HAP-1 (cell line): ENCODE results near the gene ZDHHC8.

Experiments
- DNase-seq, 2 experiments: peaks; one replicate each; pipeline ENCODE4 v3.0.0-alpha.2; 2016 to 2020; ENCODE audit warnings: low spot score in 2 of 2
- H3K27me3 ChIP-seq: fragments of 250-450 bp; sonication (Bioruptor Pico); 2 replicates; pipeline ENCODE4 v1.5.1; 2020; ENCODE audit warnings: low read depth, mild to moderate bottlenecking, moderate library complexity
- H3K36me3 ChIP-seq: fragments of 250-450 bp; sonication (Bioruptor Pico); replicated peaks from 2 replicates; pipeline ENCODE4 v1.5.1; 2020; ENCODE audit warnings: mild to moderate bottlenecking
- H3K4me1 ChIP-seq: fragments of 250-450 bp; sonication (Bioruptor Pico); 2 replicates; pipeline ENCODE4 v1.5.1; 2020; ENCODE audit warnings: mild to moderate bottlenecking
- H3K4me3 ChIP-seq: fragments of 250-450 bp; sonication (Bioruptor Pico); 2 replicates; pipeline ENCODE4 v1.5.1; 2020; ENCODE audit warnings: mild to moderate bottlenecking, moderate library complexity
- H3K9me3 ChIP-seq: fragments of 250-450 bp; sonication (Bioruptor Pico); 2 replicates; pipeline ENCODE4 v1.5.1; 2020; ENCODE audit warnings: mild to moderate bottlenecking, moderate library complexity
- in situ Hi-C: fragments of 300-500 bp; cut with MboI; formaldehyde crosslinking; loops from 3 replicates; pipeline ENCODE4 v1.14.3; 2020; ENCODE audit warnings: low sequenced_read_pairs, inconsistent platforms, mixed read lengths

The ZDHHC8 gene, protein sequence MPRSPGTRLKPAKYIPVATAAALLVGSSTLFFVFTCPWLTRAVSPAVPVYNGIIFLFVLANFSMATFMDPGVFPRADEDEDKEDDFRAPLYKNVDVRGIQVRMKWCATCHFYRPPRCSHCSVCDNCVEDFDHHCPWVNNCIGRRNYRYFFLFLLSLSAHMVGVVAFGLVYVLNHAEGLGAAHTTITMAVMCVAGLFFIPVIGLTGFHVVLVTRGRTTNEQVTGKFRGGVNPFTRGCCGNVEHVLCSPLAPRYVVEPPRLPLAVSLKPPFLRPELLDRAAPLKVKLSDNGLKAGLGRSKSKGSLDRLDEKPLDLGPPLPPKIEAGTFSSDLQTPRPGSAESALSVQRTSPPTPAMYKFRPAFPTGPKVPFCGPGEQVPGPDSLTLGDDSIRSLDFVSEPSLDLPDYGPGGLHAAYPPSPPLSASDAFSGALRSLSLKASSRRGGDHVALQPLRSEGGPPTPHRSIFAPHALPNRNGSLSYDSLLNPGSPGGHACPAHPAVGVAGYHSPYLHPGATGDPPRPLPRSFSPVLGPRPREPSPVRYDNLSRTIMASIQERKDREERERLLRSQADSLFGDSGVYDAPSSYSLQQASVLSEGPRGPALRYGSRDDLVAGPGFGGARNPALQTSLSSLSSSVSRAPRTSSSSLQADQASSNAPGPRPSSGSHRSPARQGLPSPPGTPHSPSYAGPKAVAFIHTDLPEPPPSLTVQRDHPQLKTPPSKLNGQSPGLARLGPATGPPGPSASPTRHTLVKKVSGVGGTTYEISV

DNA sequence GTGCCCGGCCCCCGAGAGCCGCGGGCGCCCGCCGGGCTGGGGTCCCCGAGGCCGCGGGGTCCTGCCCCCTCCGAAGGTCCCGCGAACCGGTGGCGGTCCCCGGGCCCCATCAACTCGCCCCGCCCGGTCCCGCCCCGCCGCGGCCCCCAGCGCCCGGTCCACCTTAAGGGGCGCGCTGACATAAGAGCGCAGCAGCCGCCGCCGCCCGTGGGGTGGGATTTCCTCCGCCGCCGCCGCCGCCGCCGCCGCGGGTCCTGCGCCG lies at the start of gene ZDHHC8:
Gene ZDHHC8 (plus strand): TSS at position 208 of the 262 bp plus-strand sequence. CDS start 144 bp downstream, outside the sequence.
- DNase-seq, result peak in 1 of 2 experiments; percentile 59
- Histone ChIP-seq H3K4me1 (no peaks in the 10 kb centered on the region), H3K4me3 (peak within 1 kb of the TSS; percentile 61), H3K27me3 (no peaks in the 10 kb centered on the region), H3K9me3 (no peaks in the 10 kb centered on the region), H3K36me3 (peaks cover 10% of the 10 kb centered on the region)
- in situ Hi-C loops, result no loop called here

DNA sequence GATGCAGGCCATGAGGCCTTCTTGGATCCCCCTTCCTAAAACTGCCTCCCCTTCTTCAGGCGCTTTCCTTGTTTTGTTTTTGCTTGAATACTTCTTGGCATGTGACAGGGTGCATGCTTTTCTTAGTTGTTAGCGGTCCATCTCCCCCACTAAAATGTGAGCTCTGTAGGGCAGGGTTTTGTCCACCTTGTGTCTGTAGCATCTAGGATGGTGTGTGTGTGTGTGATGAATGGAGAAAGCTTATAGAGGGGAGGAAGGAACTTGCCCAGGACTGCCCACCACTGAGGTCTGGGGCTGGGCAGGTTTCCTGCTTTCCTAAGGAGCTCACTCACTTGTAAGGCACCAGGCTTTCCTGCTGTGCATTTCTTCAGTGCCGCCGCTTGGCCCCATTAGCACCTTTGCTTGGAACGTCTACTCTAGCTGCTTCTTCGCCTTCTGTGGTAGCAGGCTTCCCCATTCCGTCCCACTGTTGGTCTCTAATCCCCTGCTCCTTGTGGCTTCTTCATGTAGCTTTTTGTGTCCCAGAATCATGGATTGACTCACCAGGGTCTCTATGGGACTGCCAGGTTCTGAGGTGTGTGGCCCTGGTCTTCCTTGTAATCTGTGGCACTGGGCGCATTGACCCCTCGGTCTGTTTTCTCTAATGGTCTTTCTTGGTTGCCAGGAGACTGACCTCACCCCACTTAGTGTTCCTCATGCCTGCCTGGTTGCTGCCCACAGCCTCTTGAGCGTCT lies 48.3 kb upstream of the ZDHHC8 start:
- Histone ChIP-seq H3K36me3 (peaks cover 49% of the 10 kb centered on the region), H3K4me3 (no peak overlapping the region), H3K9me3 (no peaks in the 10 kb centered on the region), H3K4me1 (peaks cover 12% of the 10 kb centered on the region), H3K27me3 (no peaks in the 10 kb centered on the region)
- in situ Hi-C loops, result no loop called here
- no peak for DNase-seq

DNA sequence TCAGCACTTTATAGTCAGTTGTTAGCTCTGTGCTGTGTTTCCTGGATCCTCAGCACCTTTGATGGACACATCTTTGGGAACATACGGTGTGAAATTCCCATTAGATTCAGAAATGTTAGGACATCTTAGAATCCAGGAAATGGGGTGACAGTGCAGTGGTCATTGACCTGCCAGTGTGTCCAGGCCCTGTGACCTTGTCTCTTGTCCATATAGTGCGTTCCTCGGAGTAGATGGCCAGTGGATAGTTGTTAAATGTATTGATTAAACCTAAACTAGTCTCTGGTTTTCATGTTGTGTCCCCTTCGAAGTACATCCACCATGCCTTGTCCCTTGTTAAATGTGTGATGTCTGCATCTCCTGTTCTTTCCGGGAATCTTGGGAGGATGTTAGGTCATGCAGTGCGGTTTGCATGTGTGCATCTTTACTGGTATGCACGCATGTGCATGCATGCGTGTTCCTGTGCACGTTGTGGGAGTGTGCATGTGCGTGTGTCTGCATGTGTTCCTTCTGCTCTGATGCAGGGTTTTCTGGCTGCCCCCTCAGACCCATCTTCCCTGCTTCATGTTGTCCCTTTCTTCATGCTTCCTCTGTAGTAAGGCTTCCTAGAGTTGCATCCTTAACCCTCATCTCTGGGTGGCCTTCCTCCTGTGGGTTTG lies 47.6 kb upstream of the ZDHHC8 start:
- H3K9me3 ChIP-seq, result no peaks in the 10 kb centered on the region
- no peak for DNase-seq
- peaks cover 56% of the 10 kb centered on the region for H3K36me3 ChIP-seq
- H3K4me1 ChIP-seq, result peaks cover 12% of the 10 kb centered on the region
- H3K4me3 ChIP-seq, result no peak overlapping the region
- H3K27me3 ChIP-seq, result no peaks in the 10 kb centered on the region
- in situ Hi-C loops, result no loop called here

DNA sequence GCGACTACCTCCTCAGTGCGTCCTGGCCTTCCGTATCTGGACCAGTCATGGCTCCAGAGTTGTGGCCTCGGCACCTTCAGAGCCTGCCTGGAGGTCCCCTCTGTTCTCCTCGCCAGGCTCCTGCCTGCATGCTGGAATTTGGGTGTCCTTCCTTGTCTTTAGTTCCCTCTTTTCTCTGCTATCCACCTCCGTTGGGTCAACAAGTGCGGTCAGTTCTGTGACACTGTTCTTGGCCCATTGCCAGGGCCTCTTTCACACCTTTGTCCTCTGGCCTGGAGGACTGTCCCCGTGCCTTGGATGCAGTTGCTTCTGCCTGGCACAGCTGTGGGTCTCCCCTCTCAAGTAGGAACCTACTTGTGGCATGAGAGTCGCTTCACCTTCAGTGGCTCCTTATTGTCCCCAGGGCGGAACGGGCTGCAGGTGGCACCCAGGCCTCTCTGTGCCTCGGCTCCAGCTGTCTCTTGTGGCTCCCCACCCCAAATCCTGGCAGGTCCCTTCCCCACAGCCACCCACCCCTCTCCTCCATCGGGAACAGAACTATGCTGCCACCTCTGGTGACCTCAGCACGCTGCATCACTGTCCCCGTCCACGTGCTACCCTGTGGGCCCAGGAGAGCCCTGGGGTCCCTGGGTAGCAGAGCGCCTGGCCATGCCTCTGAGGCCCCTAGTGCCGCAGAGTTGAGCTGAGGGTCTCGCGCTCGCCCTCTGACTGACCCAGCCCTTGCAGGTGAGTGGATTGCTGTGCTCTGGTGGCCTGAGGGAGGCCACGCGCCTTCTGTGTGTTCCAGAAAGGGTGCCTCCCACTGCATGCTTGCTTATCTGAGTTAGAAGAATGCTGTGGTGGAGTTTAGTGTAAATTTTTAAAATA lies 46.8 kb upstream of the ZDHHC8 start:
- Histone ChIP-seq H3K4me3 (no peak overlapping the region), H3K9me3 (no peaks in the 10 kb centered on the region), H3K36me3 (peaks cover 64% of the 10 kb centered on the region), H3K27me3 (no peaks in the 10 kb centered on the region), H3K4me1 (peaks cover 6% of the 10 kb centered on the region)
- DNase-seq, result peak; percentile 29 to 75
- in situ Hi-C loops, result no loop called here

DNA sequence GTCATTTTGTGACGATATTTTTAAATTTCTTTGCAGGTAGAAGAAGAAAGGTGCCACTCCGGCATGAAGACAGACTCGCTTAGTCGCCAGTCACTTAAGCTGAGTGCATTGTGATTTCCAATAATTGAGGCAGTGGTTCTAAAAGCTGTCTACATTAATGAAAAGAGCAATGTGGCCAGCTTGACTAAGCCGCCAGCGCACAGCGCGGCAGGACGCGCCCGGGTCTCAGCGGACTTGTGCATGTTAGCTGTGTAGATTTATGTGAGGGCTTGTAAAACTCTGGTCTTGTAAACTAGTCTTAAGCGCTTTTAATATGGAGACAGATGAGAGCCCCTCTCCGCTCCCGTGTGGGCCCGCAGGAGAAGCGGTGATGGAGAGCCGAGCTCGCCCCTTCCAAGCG lies 46.0 kb upstream of the ZDHHC8 start:
- H3K4me3 ChIP-seq, result no peak overlapping the region
- H3K27me3 ChIP-seq, result no peaks in the 10 kb centered on the region
- in situ Hi-C loops, result no loop called here
- no peaks in the 10 kb centered on the region for H3K9me3 ChIP-seq
- peaks cover 73% of the 10 kb centered on the region for H3K36me3 ChIP-seq
- peaks cover 6% of the 10 kb centered on the region for H3K4me1 ChIP-seq
- no peak for DNase-seq

DNA sequence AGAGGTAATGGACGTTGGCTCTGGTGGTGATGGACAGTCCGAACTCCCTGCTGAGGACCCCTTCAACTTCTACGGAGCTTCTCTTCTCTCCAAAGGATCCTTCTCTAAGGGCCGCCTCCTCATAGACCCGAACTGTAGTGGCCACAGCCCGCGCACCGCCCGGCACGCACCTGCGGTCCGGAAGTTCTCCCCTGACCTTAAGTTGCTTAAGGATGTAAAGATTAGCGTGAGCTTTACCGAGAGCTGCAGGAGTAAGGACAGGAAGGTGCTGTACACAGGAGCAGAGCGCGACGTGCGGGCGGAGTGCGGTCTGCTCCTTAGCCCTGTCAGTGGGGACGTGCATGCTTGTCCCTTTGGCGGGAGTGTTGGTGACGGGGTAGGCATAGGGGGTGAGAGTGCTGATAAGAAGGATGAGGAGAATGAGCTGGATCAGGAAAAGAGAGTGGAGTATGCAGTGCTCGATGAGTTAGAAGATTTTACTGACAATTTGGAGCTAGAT lies 45.5 kb upstream of the ZDHHC8 start:
- DNase-seq, result no peak
- in situ Hi-C loops, result no loop called here
- no peaks in the 10 kb centered on the region for H3K9me3 ChIP-seq
- peaks cover 6% of the 10 kb centered on the region for H3K4me1 ChIP-seq
- H3K4me3 ChIP-seq, result no peak overlapping the region
- H3K36me3 ChIP-seq, result peaks cover 78% of the 10 kb centered on the region
- H3K27me3 ChIP-seq, result no peaks in the 10 kb centered on the region

DNA sequence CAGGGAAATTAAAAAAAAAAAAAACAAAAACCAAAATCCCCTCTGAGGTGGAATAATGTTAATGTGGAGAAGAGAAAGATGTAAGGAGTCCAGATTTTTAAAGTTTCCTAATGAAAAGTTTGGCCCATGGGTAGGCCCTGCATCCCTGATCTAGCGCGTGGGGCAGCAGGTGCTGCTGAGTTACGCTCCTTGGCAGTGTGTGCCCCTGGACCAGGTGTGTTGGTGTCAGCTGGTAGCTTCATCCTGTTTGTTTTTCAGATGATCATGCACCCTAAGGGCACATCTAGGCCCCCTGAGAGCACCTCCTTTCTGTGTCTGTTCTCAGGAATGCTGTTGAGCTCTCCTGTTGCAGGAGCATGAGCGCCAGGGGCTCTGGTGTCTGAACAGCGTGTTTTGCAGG lies 44.8 kb upstream of the ZDHHC8 start:
- no peak for DNase-seq
- peaks cover 78% of the 10 kb centered on the region for H3K36me3 ChIP-seq

DNA sequence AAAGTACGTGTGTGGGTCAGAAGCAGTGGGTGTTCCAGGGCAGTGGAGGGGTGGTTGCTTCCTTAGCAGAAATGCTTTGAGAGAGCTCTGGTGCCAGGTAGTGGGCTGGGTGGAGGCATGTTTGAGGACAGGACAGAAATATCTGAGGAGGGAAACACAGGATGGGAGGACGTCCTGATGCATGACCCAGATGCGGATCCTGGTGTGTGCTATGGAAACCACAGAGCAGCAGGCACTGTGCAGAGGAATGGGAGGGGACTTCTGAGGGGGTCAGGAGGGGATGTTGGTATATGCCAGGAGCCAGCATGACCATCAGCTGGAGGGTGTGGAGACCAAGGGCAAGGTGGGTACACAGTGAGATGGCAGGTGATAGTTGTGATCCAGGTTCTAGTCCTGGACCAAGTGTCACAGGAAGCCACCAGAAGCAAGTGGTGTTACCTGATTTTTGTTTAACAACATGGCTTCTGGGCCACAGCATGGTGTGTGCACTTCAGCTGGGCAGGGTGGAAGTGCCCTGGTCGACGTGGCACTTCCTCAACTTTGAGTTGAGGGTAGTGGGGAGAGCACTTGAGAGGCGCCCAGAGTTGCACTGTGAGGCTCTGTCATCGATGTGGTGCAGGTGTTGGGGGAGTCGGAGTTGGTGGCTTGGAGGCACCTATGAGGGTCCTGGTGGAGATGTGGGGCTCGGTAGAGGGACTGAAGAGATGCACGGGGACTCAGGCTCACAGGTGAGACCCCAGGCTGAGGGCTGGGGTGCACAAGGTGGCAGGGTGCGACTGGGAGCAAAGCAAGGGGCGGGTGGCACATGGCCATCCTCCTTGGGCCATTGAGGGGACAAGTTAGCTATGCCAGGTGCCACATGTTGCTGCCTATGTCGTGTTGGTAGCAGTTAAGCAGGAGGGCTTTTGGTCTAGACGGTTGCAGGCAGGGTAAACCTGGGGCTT lies 44.0 kb upstream of the ZDHHC8 start:
- no peaks in the 10 kb centered on the region for H3K9me3 ChIP-seq
- no peaks in the 10 kb centered on the region for H3K27me3 ChIP-seq
- no peaks in the 10 kb centered on the region for H3K4me1 ChIP-seq
- DNase-seq, result no peak
- in situ Hi-C loops, result no loop called here
- H3K36me3 ChIP-seq, result peaks cover 80% of the 10 kb centered on the region
- H3K4me3 ChIP-seq, result no peak overlapping the region

More for the DNA sequence above, 44.8 kb upstream of the ZDHHC8 start:
- no peaks in the 10 kb centered on the region for H3K9me3 ChIP-seq
- no peaks in the 10 kb centered on the region for H3K4me1 ChIP-seq
- H3K27me3 ChIP-seq, result no peaks in the 10 kb centered on the region
- in situ Hi-C loops, result no loop called here
- no peak overlapping the region for H3K4me3 ChIP-seq

DNA sequence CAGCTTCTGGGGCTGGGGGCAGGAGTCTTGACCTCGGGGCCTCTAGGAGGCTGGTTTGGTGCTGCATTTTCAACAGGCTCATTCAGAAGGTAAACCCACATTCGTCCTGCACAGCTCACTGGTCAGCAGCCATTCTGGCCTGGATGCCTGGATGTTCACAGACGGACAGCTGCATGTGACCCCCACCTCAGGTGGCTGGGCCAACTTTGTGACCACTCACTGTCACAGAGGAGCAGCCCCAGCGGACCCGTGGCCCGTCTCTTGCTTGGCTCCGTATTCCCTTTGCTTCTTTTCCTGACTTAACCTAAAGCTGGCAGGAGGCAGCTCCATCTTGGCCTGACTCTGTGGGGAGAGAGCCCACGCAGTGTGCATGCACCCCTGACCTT lies 43.3 kb upstream of the ZDHHC8 start:
- H3K4me1 ChIP-seq, result no peaks in the 10 kb centered on the region
- no peaks in the 10 kb centered on the region for H3K27me3 ChIP-seq
- no peaks in the 10 kb centered on the region for H3K9me3 ChIP-seq
- H3K36me3 ChIP-seq, result peaks cover 83% of the 10 kb centered on the region
- H3K4me3 ChIP-seq, result no peak overlapping the region
- no peak for DNase-seq
- in situ Hi-C loops, result no loop called here

DNA sequence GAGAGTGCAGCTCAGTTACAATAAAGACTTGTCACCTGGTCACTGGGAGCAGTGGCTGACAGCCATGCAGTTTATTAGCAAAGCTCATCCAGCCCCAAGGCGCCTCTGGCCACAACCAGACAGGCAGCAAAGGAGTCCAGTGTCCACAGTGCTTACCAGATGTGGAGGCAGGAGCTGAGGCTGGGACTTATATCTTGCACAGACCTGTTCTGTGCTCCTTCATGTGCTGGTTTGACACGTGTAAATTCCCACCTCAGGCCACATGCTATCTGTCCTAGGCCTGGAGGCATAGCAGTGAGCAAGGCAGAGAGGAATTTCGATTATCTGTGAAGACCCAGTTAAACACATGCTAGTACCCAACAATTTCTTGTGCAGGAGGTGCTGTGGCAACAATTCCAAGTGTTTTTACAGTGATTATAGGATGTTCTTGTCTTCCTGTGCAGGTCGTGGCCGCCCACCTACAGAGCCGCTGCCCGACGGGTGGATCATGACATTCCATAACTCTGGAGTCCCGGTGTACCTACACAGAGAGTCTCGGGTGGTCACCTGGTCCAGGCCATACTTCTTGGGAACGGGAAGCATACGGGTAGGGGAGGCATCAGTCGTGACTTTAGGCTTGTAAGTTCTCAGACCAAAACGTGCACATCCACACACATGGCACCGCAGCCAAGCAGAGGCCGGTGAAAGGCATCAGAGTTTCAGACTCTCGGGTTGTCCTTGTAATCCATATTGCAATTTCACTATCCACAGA lies 42.2 kb upstream of the ZDHHC8 start:
- no peaks in the 10 kb centered on the region for H3K27me3 ChIP-seq
- in situ Hi-C loops, result no loop called here
- DNase-seq, result no peak
- no peaks in the 10 kb centered on the region for H3K4me1 ChIP-seq
- no peak overlapping the region for H3K4me3 ChIP-seq
- H3K36me3 ChIP-seq, result peaks cover 95% of the 10 kb centered on the region
- H3K9me3 ChIP-seq, result no peaks in the 10 kb centered on the region

DNA sequence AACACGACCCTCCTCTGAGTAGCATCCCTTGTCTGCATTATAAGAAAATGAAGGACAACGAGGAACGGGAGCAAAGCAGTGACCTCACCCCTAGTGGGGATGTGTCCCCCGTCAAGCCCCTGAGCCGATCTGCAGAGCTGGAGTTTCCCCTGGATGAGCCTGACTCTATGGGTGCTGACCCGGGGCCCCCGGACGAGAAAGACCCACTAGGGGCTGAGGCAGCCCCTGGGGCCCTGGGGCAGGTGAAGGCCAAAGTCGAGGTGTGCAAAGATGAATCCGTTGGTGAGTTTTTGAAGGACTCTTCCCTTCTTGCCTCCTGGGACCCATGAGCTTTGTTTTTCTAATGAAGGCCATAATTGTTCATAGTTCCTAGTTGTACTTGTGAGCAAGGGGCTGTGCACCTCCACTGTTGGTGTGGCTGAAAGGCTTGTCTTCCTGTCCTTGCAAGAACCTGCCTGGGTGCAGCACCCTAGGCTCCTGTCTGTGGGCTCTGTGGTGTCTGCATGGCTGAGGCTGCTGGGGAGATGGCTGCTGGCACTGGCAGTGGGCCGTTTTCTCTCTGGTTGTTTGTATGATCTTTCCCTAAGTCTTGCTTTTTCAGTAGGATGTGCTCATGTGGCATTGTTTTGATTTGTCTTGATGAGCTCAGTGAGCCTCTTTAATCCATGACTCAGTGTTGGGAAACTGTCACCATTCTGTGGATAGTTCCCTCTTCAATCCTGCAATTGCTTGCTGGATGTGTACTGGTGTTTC lies 41.5 kb upstream of the ZDHHC8 start:
- no peaks in the 10 kb centered on the region for H3K4me1 ChIP-seq
- no peak for DNase-seq
- in situ Hi-C loops, result no loop called here
- H3K36me3 ChIP-seq, result peaks cover 100% of the 10 kb centered on the region
- no peaks in the 10 kb centered on the region for H3K9me3 ChIP-seq
- H3K27me3 ChIP-seq, result no peaks in the 10 kb centered on the region
- no peak overlapping the region for H3K4me3 ChIP-seq
